SH-SY5Y (cell line): ENCODE data around the gene PPP1R14C.

ENCODE experiments used
- GATA2 ChIP-seq: IDR thresholded peaks from 2 replicates; pipeline ENCODE4 v1.6.1; 2011; ENCODE audit warnings: mild to moderate bottlenecking, low read depth, low read length
- GATA3 ChIP-seq: IDR thresholded peaks from 2 replicates; pipeline ENCODE4 v1.6.1; 2011; ENCODE audit warnings: low read depth, mild to moderate bottlenecking, low read length, moderate library complexity

DNA sequence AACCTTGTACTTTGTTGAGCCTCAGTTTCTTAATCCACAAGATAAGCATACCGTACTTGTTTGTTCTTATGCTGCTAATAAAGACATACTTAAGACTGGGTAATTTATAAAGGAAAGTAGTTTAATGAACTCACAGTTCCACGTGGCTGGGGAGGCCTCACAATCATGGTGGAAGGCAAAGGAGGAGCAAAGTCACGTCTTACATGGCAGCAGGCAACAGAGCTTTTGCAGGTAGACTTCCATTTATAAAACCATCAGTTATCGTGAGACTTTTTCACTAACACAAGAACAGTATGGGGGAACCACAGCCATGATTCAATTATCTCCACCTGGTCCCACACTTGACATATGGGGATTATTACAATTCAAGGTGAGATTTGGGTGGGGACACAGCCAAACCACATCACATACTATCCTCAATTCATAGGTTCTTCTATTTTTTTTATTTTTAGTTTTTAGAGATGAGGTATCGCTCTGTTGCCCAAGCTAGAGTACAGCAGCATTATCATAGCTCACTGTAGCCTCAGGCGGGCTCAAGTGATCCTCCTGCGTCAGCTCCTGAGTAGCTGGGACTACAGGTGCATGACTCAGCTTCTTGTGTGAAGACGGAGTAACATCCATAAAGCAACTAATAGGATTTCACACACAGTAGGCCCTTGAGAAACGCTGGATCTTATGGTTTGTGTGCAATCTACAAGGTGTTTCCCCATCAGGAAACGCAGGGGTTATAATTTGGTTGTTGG, 149.3 kb downstream of the PPP1R14C start:
- TF ChIP-seq GATA2, result no peak
- no peak for TF ChIP-seq GATA3
